ENCODE measurements around the gene ZSWIM4.

DNA sequence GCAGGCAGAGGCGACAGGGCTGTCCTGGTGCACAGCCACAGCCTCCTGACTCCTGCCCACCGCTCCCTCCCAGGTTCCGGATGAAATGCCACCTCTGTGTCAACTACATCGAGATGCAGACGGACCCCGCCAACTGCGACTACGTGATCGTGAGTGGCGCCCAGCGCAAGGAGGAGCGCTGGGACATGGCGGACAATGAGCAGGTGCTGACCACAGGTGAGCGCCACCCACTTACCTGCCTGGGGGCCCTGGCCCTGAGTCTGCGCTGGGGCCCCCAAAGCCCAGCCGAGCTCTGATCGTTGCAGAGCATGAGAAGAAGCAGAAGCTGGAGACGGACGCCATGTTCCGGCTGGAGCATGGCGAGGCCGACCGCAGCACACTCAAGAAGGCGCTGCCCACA lies 36.4 kb upstream of the ZSWIM4 start:
- no peak for TF ChIP-seq TEAD4 (IDR thresholded peaks at IDR 0.05; ENCODE audit: borderline replicate concordance, insufficient read depth)
- TF ChIP-seq, protein P1, sequence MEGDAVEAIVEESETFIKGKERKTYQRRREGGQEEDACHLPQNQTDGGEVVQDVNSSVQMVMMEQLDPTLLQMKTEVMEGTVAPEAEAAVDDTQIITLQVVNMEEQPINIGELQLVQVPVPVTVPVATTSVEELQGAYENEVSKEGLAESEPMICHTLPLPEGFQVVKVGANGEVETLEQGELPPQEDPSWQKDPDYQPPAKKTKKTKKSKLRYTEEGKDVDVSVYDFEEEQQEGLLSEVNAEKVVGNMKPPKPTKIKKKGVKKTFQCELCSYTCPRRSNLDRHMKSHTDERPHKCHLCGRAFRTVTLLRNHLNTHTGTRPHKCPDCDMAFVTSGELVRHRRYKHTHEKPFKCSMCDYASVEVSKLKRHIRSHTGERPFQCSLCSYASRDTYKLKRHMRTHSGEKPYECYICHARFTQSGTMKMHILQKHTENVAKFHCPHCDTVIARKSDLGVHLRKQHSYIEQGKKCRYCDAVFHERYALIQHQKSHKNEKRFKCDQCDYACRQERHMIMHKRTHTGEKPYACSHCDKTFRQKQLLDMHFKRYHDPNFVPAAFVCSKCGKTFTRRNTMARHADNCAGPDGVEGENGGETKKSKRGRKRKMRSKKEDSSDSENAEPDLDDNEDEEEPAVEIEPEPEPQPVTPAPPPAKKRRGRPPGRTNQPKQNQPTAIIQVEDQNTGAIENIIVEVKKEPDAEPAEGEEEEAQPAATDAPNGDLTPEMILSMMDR (IDR thresholded peaks at IDR 0.05) = no peak
- TF ChIP-seq, protein P2, sequence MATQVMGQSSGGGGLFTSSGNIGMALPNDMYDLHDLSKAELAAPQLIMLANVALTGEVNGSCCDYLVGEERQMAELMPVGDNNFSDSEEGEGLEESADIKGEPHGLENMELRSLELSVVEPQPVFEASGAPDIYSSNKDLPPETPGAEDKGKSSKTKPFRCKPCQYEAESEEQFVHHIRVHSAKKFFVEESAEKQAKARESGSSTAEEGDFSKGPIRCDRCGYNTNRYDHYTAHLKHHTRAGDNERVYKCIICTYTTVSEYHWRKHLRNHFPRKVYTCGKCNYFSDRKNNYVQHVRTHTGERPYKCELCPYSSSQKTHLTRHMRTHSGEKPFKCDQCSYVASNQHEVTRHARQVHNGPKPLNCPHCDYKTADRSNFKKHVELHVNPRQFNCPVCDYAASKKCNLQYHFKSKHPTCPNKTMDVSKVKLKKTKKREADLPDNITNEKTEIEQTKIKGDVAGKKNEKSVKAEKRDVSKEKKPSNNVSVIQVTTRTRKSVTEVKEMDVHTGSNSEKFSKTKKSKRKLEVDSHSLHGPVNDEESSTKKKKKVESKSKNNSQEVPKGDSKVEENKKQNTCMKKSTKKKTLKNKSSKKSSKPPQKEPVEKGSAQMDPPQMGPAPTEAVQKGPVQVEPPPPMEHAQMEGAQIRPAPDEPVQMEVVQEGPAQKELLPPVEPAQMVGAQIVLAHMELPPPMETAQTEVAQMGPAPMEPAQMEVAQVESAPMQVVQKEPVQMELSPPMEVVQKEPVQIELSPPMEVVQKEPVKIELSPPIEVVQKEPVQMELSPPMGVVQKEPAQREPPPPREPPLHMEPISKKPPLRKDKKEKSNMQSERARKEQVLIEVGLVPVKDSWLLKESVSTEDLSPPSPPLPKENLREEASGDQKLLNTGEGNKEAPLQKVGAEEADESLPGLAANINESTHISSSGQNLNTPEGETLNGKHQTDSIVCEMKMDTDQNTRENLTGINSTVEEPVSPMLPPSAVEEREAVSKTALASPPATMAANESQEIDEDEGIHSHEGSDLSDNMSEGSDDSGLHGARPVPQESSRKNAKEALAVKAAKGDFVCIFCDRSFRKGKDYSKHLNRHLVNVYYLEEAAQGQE (IDR thresholded peaks at IDR 0.05; ENCODE audit: low read depth, low read length) = no peak
- TF ChIP-seq, protein P3, sequence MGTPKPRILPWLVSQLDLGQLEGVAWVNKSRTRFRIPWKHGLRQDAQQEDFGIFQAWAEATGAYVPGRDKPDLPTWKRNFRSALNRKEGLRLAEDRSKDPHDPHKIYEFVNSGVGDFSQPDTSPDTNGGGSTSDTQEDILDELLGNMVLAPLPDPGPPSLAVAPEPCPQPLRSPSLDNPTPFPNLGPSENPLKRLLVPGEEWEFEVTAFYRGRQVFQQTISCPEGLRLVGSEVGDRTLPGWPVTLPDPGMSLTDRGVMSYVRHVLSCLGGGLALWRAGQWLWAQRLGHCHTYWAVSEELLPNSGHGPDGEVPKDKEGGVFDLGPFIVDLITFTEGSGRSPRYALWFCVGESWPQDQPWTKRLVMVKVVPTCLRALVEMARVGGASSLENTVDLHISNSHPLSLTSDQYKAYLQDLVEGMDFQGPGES (IDR thresholded peaks at IDR 0.05; ENCODE audit: low read depth, low read length) = no peak
- no peak for TF ChIP-seq POLR2AphosphoS5 (IDR thresholded peaks at IDR 0.05; ENCODE audit: low read depth, low read length)
- no peak for TF ChIP-seq MXI1 (IDR thresholded peaks at IDR 0.05; ENCODE audit: low read depth, low read length)
- TF ChIP-seq JUND (IDR thresholded peaks at IDR 0.05) = no peak
- no peak for TF ChIP-seq RCOR1 (IDR thresholded peaks at IDR 0.05; ENCODE audit: low read length)
- TF ChIP-seq NRF1 (IDR thresholded peaks at IDR 0.05; ENCODE audit: low read depth, low read length) = no peak
- TF ChIP-seq, protein P4, sequence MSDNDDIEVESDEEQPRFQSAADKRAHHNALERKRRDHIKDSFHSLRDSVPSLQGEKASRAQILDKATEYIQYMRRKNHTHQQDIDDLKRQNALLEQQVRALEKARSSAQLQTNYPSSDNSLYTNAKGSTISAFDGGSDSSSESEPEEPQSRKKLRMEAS (IDR thresholded peaks at IDR 0.05; ENCODE audit: low read depth) = no peak
- no peak for TF ChIP-seq GATA2 (CRISPR knock-in tag; IDR thresholded peaks at IDR 0.05)
- no peak for TF ChIP-seq EZH2phosphoT487 (IDR thresholded peaks at IDR 0.05; ENCODE audit: borderline replicate concordance, low read depth)
- no peak for TF ChIP-seq CHD2 (IDR thresholded peaks at IDR 0.05; ENCODE audit: low read length, partially characterized antibody)
- TF ChIP-seq EP300 (IDR thresholded peaks at IDR 0.05; ENCODE audit: borderline replicate concordance in 1 of 2, low read depth in 1 of 2, low read length in 1 of 2) = no peak

All from SK-N-SH (cell line).